GM12873 (cell line): ENCODE measurements around the gene ELOB.

ENCODE experiments used
- CTCF ChIP-seq: IDR thresholded peaks from 2 replicates; pipeline ENCODE4 v1.5.1; 2012; ENCODE audit warnings: low read depth, mild to moderate bottlenecking, moderate library complexity, low read length, control low read depth; ENCODE audit not compliant: insufficient read depth; ENCODE audit errors: missing control alignments

ELOB gene

GRCh38 chr16:2820836-2821486 lies 43.9 kb upstream of the ELOB start:
- TF ChIP-seq CTCF, result no peak

- no peak for TF ChIP-seq CTCF
These were observed 43.1 kb upstream of the ELOB start for GRCh38 chr16:2819939-2820835.

GRCh38 chr16:2819179-2819938 lies 42.3 kb upstream of the ELOB start:
- TF ChIP-seq CTCF, result no peak

- TF ChIP-seq CTCF, result no peak
These were observed 41.3 kb upstream of the ELOB start for GRCh38 chr16:2818272-2818876.

DNA sequence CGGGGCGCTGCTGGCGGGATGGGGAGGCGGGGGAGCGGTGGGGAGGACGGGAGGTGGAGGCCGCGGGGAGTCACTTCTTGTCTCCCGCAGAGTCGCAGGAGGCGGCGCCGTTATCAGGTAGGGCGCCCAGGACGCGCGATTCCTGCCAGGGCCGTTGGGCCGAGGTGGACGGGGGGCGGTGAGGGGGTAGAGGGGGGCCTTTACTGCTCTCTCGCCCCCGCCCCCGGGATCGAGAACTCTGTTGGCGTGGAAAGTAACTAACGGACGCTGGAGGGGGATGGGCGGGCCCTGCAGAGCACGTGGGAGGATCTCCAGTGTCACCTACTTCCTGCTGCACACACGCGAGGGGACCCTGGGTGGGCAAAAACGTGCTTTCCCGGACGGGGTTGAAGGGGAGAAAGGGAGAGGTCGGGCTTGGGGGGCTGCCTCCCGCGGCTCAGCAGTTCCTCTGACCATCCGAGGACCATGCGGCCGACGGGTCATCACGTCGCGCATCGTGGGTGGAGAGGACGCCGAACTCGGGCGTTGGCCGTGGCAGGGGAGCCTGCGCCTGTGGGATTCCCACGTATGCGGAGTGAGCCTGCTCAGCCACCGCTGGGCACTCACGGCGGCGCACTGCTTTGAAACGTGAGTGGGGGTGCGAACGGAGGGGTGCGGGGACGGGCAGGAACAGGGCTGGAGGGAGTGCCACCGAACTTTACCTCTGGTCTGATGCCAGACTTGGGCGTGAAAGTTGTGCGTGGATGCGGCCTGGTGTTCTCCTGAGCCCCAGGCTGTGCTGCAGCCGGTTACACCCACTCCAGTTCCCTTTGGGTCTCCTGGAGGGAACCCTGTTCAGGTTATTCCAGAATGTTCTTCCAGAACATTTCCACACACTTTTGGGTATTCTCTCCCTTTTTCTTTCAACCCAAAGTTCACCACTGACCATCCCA lies 40.5 kb upstream of the ELOB start:
- no peak for TF ChIP-seq CTCF

GRCh38 chr16:2816751-2817339 lies 39.8 kb upstream of the ELOB start, which contains the start of gene PRSS21:
Gene PRSS21 (plus strand): TSS chr16:2817237. CDS start chr16:2817269, 32 bp downstream.
- TF ChIP-seq CTCF, result peak; percentile 9
